GM12878 (cell line): ENCODE measurements around the gene PEX11B.
A peak's percentile ranks its signal among the peaks of the same experiment; 100 is the strongest.
"Not testable (repeated sequence)": the region's sequence is repeated elsewhere in the genome, so short reads cannot be mapped to it uniquely, and the experiment has no call there.

ENCODE experiments used
- ETV6 ChIP-seq, 2 experiments: fragments of 450-650 bp in 1 of 2; IDR thresholded peaks in 1 of 2; conservative IDR thresholded peaks in 1 of 2; 2 replicates each; pipeline ENCODE4 v1.6.1; 2014; ENCODE audit warnings: antibody characterized with exemption in 1 of 2, borderline replicate concordance in 1 of 2, low read depth in 1 of 2, mild to moderate bottlenecking in 1 of 2, moderate library complexity in 1 of 2
- EZH2 ChIP-seq: IDR thresholded peaks from 2 replicates; pipeline ENCODE4 v1.6.1; 2012; ENCODE audit warnings: low read depth, mild to moderate bottlenecking, control low read depth, inconsistent platforms, low read length, borderline replicate concordance; ENCODE audit not compliant: control insufficient read depth
- POLR2A ChIP-seq: IDR thresholded peaks from 2 replicates; pipeline ENCODE4 v1.6.1; 2011; ENCODE audit warnings: low read depth, mild to moderate bottlenecking, low read length
- POU2F2 ChIP-seq: IDR thresholded peaks from 3 replicates; pipeline ENCODE4 v1.6.1; 2011; ENCODE audit warnings: low read depth, mild to moderate bottlenecking, low read length, borderline replicate concordance
- SMAD5 ChIP-seq: IDR thresholded peaks from 2 replicates; pipeline ENCODE4 v1.6.1; 2016; ENCODE audit warnings: antibody characterized with exemption, low read depth
- SPI1 ChIP-seq: IDR thresholded peaks from 2 replicates; pipeline ENCODE4 v1.6.1; 2011; ENCODE audit warnings: low read depth, mild to moderate bottlenecking, low read length, moderate library complexity, borderline replicate concordance; ENCODE audit not compliant: insufficient read depth
- TAF1 ChIP-seq: IDR thresholded peaks from 2 replicates; pipeline ENCODE4 v1.6.1; 2011; ENCODE audit warnings: mild to moderate bottlenecking, low read depth, low read length, borderline replicate concordance
- TCF12 ChIP-seq: IDR thresholded peaks from 2 replicates; pipeline ENCODE4 v1.6.1; 2011; ENCODE audit warnings: low read depth, mild to moderate bottlenecking, low read length
- TF ChIP-seq, protein P1 (sequence below), 3 experiments: IDR thresholded peaks in 2 of 3; conservative IDR thresholded peaks in 1 of 3; 2 replicates each; pipeline ENCODE4 v1.5.1; 2011; ENCODE audit warnings: low read depth in 3 of 3, low read length in 3 of 3, mild to moderate bottlenecking in 3 of 3, control low read depth in 2 of 3, moderate library complexity in 2 of 3, inconsistent platforms in 1 of 3, mixed read lengths in 1 of 3; ENCODE audit not compliant: control insufficient read depth in 2 of 3, insufficient read depth in 1 of 3; ENCODE audit errors: extremely low read depth in 1 of 3
- TF ChIP-seq, protein P2 (sequence below): fragments of 450-650 bp; formaldehyde crosslinking; IDR thresholded peaks from 2 replicates; pipeline ENCODE4 v1.4.0; 2022; ENCODE audit warnings: mild to moderate bottlenecking, moderate library complexity
- TF ChIP-seq, protein P3 (sequence below): IDR thresholded peaks from 2 replicates; pipeline ENCODE4 v1.6.1; 2012; ENCODE audit warnings: low read depth, low read length, improper control_type of control experiment
- TF ChIP-seq, protein P4 (sequence below): fragments of 450-650 bp; formaldehyde crosslinking; IDR thresholded peaks from 2 replicates; pipeline ENCODE4 v1.5.0; 2022; ENCODE audit warnings: mild to moderate bottlenecking, missing genetic modification characterization
- TF ChIP-seq, protein P5 (sequence below): IDR thresholded peaks from 2 replicates; pipeline ENCODE4 v1.6.1; 2012; ENCODE audit warnings: low read depth, low read length, improper control_type of control experiment

DNA sequence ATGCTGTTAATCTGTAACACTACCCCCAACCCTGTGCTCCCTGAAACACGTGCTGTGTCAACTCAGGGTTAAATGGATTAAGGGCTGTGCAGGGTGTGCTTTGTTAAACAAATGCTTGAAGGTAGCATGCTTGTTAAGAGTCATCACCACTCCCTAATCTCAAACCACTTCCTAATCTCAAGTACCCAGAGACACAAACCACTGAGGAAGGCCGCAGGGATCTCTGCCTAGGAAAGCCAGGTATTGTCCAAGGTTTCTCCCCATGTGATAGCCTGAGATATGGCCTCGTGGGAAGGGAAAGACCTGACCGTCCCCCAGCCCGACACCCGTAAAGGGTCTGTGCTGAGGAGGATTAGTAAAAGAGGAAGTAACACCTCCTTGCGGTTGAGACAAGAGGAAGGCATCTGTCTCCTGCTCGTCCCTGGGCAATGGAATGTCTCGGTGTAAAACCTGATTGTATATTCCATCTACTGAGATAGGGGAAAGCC lies 14.0 kb upstream of the PEX11B start:
- TF ChIP-seq SPI1: peak; percentile 46; the same call in 1 of the 2 replicates
- TF ChIP-seq, protein P1, sequence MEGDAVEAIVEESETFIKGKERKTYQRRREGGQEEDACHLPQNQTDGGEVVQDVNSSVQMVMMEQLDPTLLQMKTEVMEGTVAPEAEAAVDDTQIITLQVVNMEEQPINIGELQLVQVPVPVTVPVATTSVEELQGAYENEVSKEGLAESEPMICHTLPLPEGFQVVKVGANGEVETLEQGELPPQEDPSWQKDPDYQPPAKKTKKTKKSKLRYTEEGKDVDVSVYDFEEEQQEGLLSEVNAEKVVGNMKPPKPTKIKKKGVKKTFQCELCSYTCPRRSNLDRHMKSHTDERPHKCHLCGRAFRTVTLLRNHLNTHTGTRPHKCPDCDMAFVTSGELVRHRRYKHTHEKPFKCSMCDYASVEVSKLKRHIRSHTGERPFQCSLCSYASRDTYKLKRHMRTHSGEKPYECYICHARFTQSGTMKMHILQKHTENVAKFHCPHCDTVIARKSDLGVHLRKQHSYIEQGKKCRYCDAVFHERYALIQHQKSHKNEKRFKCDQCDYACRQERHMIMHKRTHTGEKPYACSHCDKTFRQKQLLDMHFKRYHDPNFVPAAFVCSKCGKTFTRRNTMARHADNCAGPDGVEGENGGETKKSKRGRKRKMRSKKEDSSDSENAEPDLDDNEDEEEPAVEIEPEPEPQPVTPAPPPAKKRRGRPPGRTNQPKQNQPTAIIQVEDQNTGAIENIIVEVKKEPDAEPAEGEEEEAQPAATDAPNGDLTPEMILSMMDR (IDR thresholded peaks at IDR 0.05 in 2 of 3, conservative IDR thresholded peaks at IDR 0.05 in 1 of 3; ENCODE audit: control insufficient read depth in 2 of 3, extremely low read depth in 1 of 3, insufficient read depth in 1 of 3, low read depth in 3 of 3, low read length in 3 of 3): not testable (repeated sequence)
- not testable (repeated sequence) for TF ChIP-seq POLR2A; EZH2; SMAD5; ETV6 (conservative IDR thresholded peaks at IDR 0.05 in 1 of 2, IDR thresholded peaks at IDR 0.05 in 1 of 2; ENCODE audit: borderline replicate concordance in 1 of 2, low read depth in 1 of 2); TAF1; POU2F2; TCF12
- TF ChIP-seq, protein P2, sequence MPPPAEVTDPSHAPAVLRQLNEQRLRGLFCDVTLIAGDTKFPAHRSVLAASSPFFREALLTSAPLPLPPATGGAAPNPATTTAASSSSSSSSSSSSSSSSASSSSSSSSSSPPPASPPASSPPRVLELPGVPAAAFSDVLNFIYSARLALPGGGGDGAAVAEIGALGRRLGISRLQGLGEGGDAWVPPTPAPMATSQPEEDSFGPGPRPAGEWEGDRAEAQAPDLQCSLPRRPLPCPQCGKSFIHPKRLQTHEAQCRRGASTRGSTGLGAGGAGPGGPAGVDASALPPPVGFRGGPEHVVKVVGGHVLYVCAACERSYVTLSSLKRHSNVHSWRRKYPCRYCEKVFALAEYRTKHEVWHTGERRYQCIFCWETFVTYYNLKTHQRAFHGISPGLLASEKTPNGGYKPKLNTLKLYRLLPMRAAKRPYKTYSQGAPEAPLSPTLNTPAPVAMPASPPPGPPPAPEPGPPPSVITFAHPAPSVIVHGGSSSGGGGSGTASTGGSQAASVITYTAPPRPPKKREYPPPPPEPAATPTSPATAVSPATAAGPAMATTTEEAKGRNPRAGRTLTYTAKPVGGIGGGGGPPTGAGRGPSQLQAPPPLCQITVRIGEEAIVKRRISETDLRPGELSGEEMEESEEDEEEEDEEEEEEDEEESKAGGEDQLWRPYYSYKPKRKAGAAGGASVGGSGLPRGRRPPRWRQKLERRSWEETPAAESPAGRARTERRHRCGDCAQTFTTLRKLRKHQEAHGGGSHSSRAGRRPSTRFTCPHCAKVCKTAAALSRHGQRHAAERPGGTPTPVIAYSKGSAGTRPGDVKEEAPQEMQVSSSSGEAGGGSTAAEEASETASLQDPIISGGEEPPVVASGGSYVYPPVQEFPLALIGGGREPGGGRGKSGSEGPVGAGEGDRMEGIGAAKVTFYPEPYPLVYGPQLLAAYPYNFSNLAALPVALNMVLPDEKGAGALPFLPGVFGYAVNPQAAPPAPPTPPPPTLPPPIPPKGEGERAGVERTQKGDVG: not testable (repeated sequence)
- TF ChIP-seq, protein P3, sequence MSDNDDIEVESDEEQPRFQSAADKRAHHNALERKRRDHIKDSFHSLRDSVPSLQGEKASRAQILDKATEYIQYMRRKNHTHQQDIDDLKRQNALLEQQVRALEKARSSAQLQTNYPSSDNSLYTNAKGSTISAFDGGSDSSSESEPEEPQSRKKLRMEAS: 0 out of 2 replicates have a peak, but pooled peaks have one; percentile 23
- TF ChIP-seq, protein P4, sequence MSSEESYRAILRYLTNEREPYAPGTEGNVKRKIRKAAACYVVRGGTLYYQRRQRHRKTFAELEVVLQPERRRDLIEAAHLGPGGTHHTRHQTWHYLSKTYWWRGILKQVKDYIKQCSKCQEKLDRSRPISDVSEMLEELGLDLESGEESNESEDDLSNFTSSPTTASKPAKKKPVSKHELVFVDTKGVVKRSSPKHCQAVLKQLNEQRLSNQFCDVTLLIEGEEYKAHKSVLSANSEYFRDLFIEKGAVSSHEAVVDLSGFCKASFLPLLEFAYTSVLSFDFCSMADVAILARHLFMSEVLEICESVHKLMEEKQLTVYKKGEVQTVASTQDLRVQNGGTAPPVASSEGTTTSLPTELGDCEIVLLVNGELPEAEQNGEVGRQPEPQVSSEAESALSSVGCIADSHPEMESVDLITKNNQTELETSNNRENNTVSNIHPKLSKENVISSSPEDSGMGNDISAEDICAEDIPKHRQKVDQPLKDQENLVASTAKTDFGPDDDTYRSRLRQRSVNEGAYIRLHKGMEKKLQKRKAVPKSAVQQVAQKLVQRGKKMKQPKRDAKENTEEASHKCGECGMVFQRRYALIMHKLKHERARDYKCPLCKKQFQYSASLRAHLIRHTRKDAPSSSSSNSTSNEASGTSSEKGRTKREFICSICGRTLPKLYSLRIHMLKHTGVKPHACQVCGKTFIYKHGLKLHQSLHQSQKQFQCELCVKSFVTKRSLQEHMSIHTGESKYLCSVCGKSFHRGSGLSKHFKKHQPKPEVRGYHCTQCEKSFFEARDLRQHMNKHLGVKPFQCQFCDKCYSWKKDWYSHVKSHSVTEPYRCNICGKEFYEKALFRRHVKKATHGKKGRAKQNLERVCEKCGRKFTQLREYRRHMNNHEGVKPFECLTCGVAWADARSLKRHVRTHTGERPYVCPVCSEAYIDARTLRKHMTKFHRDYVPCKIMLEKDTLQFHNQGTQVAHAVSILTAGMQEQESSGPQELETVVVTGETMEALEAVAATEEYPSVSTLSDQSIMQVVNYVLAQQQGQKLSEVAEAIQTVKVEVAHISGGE (CRISPR knock-in tag): not testable (repeated sequence)
- TF ChIP-seq, protein P5, sequence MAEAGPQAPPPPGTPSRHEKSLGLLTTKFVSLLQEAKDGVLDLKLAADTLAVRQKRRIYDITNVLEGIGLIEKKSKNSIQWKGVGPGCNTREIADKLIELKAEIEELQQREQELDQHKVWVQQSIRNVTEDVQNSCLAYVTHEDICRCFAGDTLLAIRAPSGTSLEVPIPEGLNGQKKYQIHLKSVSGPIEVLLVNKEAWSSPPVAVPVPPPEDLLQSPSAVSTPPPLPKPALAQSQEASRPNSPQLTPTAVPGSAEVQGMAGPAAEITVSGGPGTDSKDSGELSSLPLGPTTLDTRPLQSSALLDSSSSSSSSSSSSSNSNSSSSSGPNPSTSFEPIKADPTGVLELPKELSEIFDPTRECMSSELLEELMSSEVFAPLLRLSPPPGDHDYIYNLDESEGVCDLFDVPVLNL: not testable (repeated sequence)
